Transverse colon (tissue), 4 donors: ENCODE results near the gene OR10H5.

Source experiments
- CTCF ChIP-seq, 5 experiments: fragments of 200-600 bp in 3 of 5; fragments of 450-650 bp in 2 of 5; sonication (generic) in 3 of 5; IDR thresholded peaks; 1 replicate in 2 of 5; 2 replicates in 3 of 5; pipeline ENCODE4 v1.5.1; 2016 to 2017; ENCODE audit warnings: antibody characterized with exemption in 5 of 5, inconsistent platforms in 3 of 5, mild to moderate bottlenecking in 2 of 5, moderate library complexity in 1 of 5
- POLR2A ChIP-seq: fragments of 450-650 bp; IDR thresholded peaks from one replicate; pipeline ENCODE4 v1.6.1; 2016; ENCODE audit warnings: antibody characterized with exemption, mild to moderate bottlenecking, moderate library complexity
- POLR2AphosphoS5 ChIP-seq, 3 donors: sonication (generic); formaldehyde crosslinking; IDR thresholded peaks; one replicate each; pipeline ENCODE4 v1.6.1; 2016; ENCODE audit warnings: antibody characterized with exemption in 3 of 3

- TF ChIP-seq CTCF (IDR thresholded peaks at IDR 0.05) (no peak), POLR2A (no peak), POLR2AphosphoS5 (IDR thresholded peaks at IDR 0.05) (no peak)
Observed at GRCh38 chr19:15846923-15847322, 59.5 kb downstream of the OR10H5 start.
